ENCODE data around the gene HLA-DOA. TPM values are rescaled to one million over a fixed set of nuclear protein-coding genes. Genes with fewer than 3 reads are reported as not detected.

HLA-DOA gene
- total RNA-seq, 1 experiment from 2014 or later: not detected

DNA sequence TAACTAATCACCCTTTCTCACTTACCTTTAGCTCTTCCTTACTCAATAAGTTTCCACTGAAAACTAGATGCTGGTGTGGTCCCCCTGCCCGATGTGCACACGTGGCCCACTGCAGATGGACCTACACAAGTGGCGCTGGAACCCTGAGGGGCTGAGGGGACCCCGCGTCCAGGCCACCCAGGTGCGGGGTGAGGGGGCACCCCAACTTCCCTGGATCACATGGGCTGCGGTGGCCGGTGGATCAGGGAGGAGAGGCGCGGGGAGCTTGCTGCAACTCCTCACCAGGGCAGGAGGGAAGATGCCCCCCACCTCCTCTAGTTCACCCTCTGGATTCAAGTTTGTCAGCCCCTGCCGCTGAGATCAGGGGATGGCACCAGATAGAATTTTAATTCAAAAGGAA is 12.5 kb upstream of the HLA-DOA start:
- H3K4me1 ChIP-seq (ENCODE audit: insufficient read depth, low read length): no peaks in the 10 kb centered on the region
- ATAC-seq: no peak
- BruUV-seq (replicated peaks): no TSS peak
- H3K9me2 ChIP-seq (replicated peaks; ENCODE audit: low read length): no peaks in the 10 kb centered on the region
- H3K9me3 ChIP-seq (ENCODE audit: low read length): no peaks in the 10 kb centered on the region
- no peaks in the 10 kb centered on the region for H3K79me2 ChIP-seq (ENCODE audit: low read length)
- H3K4me2 ChIP-seq (ENCODE audit: low read length): no peak overlapping the region
- H3K27me3 ChIP-seq (ENCODE audit: low read length): peaks cover 69% of the 10 kb centered on the region
- no peaks in the 10 kb centered on the region for H3F3A ChIP-seq (ENCODE audit: low read length, unreplicated experiment)
- DNase-seq: no peak
- POLR2A ChIA-PET (ENCODE audit: unreplicated experiment): no interaction called here
- no peak overlapping the region for H3K4me3 ChIP-seq (ENCODE audit: low read length)
- intact Hi-C loops (cut with micrococcal nuclease): no loop called here
- CTCF ChIA-PET: no interaction called here
- no peaks in the 10 kb centered on the region for H4K20me1 ChIP-seq (ENCODE audit: low read length)
- no peak overlapping the region for H3K9ac ChIP-seq (ENCODE audit: low read length)
- no peak overlapping the region for H3K27ac ChIP-seq (ENCODE audit: low read length)
- H2AFZ ChIP-seq (ENCODE audit: low read length): no peak overlapping the region
- TF ChIP-seq EZH2 (IDR thresholded peaks at IDR 0.05; ENCODE audit: low read length, unreplicated experiment) (no peak), EZH2phosphoT487 (IDR thresholded peaks at IDR 0.05; ENCODE audit: borderline replicate concordance, low read length) (no peak)
- TF ChIP-seq, protein P1, sequence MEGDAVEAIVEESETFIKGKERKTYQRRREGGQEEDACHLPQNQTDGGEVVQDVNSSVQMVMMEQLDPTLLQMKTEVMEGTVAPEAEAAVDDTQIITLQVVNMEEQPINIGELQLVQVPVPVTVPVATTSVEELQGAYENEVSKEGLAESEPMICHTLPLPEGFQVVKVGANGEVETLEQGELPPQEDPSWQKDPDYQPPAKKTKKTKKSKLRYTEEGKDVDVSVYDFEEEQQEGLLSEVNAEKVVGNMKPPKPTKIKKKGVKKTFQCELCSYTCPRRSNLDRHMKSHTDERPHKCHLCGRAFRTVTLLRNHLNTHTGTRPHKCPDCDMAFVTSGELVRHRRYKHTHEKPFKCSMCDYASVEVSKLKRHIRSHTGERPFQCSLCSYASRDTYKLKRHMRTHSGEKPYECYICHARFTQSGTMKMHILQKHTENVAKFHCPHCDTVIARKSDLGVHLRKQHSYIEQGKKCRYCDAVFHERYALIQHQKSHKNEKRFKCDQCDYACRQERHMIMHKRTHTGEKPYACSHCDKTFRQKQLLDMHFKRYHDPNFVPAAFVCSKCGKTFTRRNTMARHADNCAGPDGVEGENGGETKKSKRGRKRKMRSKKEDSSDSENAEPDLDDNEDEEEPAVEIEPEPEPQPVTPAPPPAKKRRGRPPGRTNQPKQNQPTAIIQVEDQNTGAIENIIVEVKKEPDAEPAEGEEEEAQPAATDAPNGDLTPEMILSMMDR (conservative IDR thresholded peaks at IDR 0.05; ENCODE audit: low read depth, low read length): no peak
- no peaks in the 10 kb centered on the region for H3K36me3 ChIP-seq (ENCODE audit: low read depth, low read length)

DNA sequence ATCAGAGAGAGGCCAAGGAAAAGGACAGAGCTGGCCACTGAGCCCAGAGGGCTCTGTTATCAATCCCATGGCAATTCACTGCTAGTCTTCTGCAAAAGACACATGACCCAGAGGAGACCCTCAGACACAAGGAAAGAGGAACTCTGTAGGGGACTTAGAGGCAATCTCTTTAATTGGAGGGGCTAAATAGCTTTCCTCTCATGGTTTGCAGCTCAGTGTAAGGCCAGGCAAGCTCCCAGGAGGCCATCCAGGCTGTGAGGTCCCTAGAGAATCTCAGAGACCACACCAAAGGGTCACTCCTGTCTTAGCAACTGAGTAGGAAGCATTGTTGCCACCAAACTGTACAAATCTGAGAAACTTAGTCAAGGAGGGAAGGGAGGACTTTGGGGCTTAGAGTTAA is 10.0 kb upstream of the HLA-DOA start:
- H3K4me3 ChIP-seq (ENCODE audit: low read length): no peak overlapping the region
- H4K20me1 ChIP-seq (ENCODE audit: low read length): no peaks in the 10 kb centered on the region
- intact Hi-C loops (cut with micrococcal nuclease): no loop called here
- no peaks in the 10 kb centered on the region for H3K9me2 ChIP-seq (replicated peaks; ENCODE audit: low read length)
- no peaks in the 10 kb centered on the region for H3K4me1 ChIP-seq (ENCODE audit: insufficient read depth, low read length)
- TF ChIP-seq, protein P1 (conservative IDR thresholded peaks at IDR 0.05; ENCODE audit: low read depth, low read length): no peak
- TF ChIP-seq EZH2 (IDR thresholded peaks at IDR 0.05; ENCODE audit: low read length, unreplicated experiment) (no peak), EZH2phosphoT487 (IDR thresholded peaks at IDR 0.05; ENCODE audit: borderline replicate concordance, low read length) (no peak)
- H2AFZ ChIP-seq (ENCODE audit: low read length): no peak overlapping the region
- H3K27ac ChIP-seq (ENCODE audit: low read length): no peak overlapping the region
- CTCF ChIA-PET: no interaction called here
- POLR2A ChIA-PET (ENCODE audit: unreplicated experiment): no interaction called here
- H3F3A ChIP-seq (ENCODE audit: low read length, unreplicated experiment): no peaks in the 10 kb centered on the region
- no peaks in the 10 kb centered on the region for H3K9me3 ChIP-seq (ENCODE audit: low read length)
- H3K9ac ChIP-seq (ENCODE audit: low read length): no peak overlapping the region
- BruUV-seq (replicated peaks): no TSS peak
- no peaks in the 10 kb centered on the region for H3K36me3 ChIP-seq (ENCODE audit: low read depth, low read length)
- DNase-seq: no peak
- no peak overlapping the region for H3K4me2 ChIP-seq (ENCODE audit: low read length)
- ATAC-seq: no peak
- no peaks in the 10 kb centered on the region for H3K79me2 ChIP-seq (ENCODE audit: low read length)
- H3K27me3 ChIP-seq (ENCODE audit: low read length): peaks cover 67% of the 10 kb centered on the region

DNA sequence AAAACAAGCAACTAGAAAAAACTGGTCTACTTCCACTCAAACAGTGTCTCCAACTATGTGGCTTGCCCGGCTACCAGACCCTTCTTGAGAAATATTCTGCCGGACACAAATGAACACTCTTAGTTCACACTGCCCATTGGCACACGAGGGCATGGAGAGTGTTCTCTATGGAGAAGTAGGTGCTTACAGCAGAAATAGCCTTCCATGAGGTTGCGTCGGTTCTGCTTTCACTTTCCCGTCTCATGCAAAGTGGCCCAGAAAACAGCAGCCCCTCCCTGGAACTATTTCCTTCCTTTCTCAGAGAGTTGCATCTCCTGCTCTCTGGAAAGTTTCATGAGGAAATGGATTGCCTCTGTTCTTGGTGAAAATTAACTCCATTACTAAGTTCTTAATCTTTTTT is 9.5 kb upstream of the HLA-DOA start:
- Histone ChIP-seq H3K9ac (ENCODE audit: low read length) (no peak overlapping the region), H3K36me3 (ENCODE audit: low read depth, low read length) (no peaks in the 10 kb centered on the region), H4K20me1 (ENCODE audit: low read length) (no peaks in the 10 kb centered on the region), H3K4me2 (ENCODE audit: low read length) (no peak overlapping the region), H2AFZ (ENCODE audit: low read length) (no peak overlapping the region), H3K79me2 (ENCODE audit: low read length) (no peaks in the 10 kb centered on the region), H3K4me3 (ENCODE audit: low read length) (no peak overlapping the region), H3K9me2 (replicated peaks; ENCODE audit: low read length) (no peaks in the 10 kb centered on the region), H3K4me1 (ENCODE audit: insufficient read depth, low read length) (no peaks in the 10 kb centered on the region), H3K27me3 (ENCODE audit: low read length) (peaks cover 71% of the 10 kb centered on the region), H3K27ac (ENCODE audit: low read length) (no peak overlapping the region), H3F3A (ENCODE audit: low read length, unreplicated experiment) (no peaks in the 10 kb centered on the region), H3K9me3 (ENCODE audit: low read length) (no peaks in the 10 kb centered on the region)
- ChIA-PET POLR2A (ENCODE audit: unreplicated experiment) (no interaction called here), CTCF (no interaction called here)
- no TSS peak for BruUV-seq (replicated peaks)
- no peak for ATAC-seq
- TF ChIP-seq EZH2phosphoT487 (IDR thresholded peaks at IDR 0.05; ENCODE audit: borderline replicate concordance, low read length): no peak
- TF ChIP-seq, protein P1 (conservative IDR thresholded peaks at IDR 0.05; ENCODE audit: low read depth, low read length): no peak
- TF ChIP-seq EZH2 (IDR thresholded peaks at IDR 0.05; ENCODE audit: low read length, unreplicated experiment): no peak
- intact Hi-C loops (cut with micrococcal nuclease): no loop called here
- DNase-seq: no peak

Data from PC-3 (cell line).